Measurements from ENCODE around the gene CNP. TPM values are rescaled to one million over a fixed set of nuclear protein-coding genes. Genes with fewer than 3 reads are reported as not detected.
"Not testable (repeated sequence)": the region's sequence is repeated elsewhere in the genome, so short reads cannot be mapped to it uniquely, and the experiment has no call there.

The CNP gene
- total RNA-seq, 1 donor from 2014 or later, result 66.5 TPM

DNA sequence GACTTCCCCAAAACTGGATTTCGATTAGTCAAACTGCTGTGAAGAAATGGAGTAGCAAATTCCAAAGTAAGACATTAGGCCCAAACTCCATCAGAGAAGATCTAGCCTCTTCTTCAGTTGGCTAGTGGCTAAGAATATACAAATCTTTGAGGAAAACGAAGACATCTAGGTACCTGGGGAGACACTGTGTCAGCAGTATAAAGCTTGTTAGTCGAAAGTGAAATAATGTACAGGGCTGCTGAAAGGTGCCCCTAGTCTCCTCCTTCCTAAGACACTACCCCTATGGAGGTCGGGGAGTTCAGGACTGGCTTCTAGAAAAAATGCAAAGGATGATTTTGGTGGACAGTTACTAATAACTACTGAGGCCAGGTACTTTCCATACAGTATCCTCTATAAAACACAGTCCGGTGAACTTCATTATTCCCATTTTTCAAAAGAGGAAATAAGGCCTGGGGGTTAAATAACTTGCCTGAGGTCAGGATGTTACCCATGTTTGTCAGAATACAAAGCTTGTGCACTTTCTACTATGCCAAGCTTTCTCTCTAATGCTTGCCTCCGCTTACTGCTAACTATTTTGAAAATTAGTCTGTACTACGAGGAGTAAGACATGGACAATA is 35.7 kb downstream of the CNP start:
- no peak for DNase-seq (ENCODE audit: low read depth, low spot score)

DNA sequence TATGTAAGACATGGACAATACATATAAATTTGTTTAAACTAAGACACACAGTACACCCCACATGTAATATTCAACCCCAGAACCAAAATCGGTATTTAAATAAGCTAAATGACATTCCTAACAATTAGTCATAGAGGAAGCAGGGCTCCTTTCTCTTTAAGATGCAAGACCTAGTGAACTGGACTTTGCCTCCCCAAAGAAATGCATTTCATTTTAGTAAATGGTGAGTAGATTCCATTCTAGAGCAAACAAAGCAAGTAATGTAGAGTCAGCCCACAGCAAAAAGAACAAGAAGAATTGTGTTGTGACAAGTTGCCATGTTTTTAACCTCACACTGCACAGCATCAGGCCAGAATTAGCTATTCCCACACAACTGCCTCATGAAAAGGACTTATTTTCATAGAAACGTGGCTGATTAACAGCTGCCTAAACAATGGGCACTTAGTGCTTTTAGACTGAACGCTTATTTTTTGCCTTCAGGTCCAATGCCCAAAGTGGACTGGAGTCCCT is 36.3 kb downstream of the CNP start:
- DNase-seq (ENCODE audit: low read depth, low spot score), result no peak

DNA sequence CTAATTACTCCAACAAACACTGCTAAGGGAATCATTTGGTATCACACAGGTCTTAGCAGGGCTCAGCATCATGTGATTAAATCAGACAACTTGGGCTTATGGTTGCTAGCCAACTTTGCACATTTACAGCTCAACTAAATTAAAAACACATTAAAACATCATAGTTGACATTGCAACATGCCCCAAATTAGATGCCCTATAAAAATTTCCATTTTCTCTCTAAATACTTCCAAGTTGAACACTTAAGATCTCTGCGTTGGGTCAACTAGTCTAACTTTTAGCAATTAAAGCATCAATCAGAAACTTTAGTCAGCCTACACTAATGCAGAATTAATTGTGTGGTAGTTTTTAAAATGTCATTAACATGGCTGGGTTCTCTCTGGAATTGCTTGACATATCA is 38.6 kb downstream of the CNP start:
- no peak for DNase-seq (ENCODE audit: low read depth, low spot score)

DNA sequence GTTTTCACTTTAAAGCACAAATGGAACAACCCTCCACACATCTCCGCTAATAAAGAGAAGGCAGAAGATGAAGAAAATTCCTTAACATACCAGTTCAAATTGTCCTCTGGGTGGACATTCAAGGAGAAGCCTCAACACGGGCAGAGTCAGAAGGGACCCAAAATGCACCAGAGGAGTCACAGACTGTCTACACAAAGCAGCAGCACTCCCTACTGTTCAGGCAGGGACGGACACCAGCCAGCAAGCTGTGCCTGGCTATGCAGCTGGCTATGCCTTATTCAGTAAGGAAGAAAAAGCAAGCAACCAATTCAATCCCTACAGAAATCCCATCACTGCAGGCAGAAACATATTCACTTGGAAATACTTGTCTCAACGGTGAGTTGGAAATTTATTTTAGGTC is 42.6 kb downstream of the CNP start:
- no peak for DNase-seq (ENCODE audit: low read depth, low spot score)

DNA sequence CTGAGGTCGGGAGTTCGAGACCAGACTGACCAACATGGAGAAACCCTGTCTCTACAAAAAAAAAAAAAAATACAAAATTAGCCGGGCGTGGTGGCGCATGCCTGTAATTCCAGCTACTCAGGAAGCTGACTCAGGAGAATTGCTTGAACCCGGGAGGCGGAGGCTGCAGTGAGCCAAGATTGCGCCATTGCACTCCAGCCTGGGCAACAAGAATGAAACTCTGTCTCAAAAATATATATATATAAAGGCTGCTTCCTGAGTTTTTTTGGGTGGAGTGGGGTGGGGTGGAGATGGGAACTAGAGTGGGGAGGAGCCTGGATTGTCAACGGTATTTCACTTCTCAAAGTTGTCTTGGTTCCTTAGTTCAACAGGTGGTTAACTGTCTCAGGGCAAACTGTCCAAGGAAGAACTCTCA is 43.7 kb downstream of the CNP start:
- DNase-seq (ENCODE audit: low read depth, low spot score), result not testable (repeated sequence)

DNA sequence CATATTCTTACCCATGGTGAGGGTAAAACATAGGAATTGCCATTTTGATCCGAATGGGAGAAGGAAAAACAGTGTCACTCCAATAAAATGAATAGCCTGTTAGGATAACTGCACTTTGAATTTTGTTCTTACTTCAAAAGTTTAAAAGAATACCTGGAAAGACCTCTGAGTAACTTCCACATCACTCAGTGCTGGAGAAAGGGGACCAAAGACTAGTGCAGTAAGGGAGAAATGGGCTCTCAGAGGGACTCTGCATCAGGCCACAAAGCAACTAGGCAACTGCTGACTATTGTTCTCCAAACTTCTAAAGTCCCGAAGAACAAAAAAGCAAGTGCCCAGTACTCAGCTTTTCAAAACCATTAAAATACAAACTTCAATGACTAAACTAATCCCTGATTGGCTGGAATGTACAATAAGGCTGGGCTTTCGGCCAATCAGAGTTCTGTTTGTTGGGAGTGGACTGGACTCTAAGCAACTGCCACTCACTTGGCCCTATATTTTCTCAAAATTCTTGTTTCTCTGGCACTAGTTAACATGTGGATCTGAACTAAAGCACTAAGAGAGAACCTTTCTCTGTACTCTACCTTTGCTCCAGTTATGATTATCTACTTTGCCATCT is 44.4 kb downstream of the CNP start:
- DNase-seq (ENCODE audit: low read depth, low spot score), result no peak

DNA sequence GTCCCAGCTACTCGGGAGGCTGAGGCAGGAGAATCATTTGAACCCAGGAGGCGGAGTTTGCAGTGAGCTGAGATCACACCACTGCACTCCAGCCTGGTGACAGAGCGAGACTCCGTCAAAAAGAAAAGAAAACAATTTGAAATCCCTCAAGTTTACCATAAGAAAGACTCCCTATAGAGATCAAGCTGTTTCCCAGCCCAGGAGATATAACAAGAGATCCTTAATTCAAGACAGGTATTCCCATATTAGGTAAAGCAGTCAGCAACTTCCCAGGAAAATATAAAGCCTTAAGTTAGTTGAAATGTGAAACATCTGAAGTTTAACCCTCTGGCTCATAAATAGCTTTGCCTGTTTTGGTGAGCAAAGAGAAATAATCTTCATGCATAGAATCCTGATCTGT is 45.8 kb downstream of the CNP start:
- DNase-seq (ENCODE audit: low read depth, low spot score), result not testable (repeated sequence)

DNA sequence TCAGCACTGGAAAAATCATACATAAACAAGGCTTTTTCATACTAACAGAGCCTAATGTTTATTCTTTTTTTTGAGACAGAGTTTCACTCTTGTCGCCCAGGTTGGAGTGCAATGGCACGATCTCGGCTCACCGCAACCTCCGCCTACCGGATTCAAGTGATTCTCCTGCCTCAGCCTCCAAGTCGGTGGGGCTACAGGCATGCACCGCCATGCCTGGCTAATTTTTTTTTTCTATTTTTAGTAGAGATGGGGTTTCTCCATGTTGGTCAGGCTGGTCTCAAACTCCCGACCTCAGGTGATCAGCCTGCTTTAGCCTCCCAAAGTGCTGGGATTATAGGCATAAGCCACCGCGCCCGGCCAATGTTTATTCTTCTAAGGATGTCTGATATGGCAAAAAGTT is 47.1 kb downstream of the CNP start:
- DNase-seq (ENCODE audit: low read depth, low spot score), result not testable (repeated sequence)

DNA sequence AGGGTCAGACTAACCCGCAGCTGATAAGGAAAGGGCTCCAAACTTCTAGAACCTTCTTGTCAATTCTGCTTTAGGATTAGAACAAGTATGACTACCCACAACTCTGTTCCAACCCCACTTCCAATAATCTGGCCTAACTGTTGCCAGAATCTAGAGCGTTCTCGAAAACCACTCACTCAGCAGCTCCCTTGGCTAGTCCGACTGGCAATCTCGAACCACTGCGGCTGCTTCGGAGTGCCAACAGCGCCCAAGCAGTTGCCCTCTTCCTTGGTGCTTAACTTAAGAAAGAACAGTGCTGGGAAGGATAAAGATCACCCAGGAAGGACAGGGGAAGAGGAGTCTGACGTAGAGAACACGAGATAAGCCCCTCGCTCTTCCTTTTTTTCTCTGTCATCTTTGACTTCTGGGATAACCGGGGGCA is 49.8 kb downstream of the CNP start:
- no peak for DNase-seq (ENCODE audit: low read depth, low spot score)

DNA sequence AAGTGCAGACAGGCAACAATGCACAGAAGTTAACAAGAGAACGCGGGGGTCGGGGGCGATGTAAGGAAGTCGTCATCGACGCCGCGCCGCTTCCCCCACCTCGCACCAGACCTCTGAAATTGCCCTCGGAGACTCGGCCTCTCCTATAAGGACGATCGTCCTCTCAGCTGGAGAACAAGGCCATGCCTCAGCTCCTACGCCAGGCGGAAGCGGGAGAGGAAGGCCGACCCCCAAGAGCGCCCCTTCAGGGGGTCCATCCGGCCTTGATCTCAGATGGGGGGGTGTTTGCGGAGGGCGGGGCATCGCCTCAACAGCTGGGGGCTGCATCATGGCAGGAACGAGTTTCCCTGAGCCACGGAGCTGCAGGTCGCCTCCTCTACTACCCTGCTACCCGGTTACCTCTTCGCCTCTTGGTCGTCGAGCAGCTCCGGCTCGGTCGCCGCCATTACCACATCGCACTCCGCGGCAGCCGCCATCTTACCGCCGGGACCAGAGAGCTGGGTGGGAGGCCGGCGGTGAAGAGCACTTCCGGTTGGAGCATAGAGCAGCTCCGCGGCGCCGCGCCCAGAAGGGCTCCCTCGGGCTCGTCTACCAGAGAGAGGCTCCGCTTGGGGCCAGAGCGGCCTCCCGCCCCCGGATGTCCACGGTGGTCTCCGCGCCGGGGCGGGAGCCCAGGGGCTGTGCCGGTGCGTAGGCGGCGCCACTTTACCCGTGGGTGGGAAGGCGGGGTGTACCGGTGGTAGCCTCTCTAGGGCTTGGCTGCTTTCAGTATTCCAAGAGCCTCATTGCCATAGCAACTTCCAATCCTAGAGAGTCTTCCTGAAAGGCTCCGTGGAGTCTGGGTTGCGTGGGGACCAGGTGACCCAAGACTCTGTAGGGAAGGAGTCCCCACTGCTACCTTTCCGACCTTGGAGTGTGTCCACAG is 50.6 kb downstream of the CNP start, which contains the start of gene DNAJC7:
TSS of gene DNAJC7 (minus strand) at position 499 of the 925 bp plus-strand sequence. CDS start at position 476, 23 bp downstream.
- peak; percentile 75 for DNase-seq (ENCODE audit: low read depth, low spot score)

DNA sequence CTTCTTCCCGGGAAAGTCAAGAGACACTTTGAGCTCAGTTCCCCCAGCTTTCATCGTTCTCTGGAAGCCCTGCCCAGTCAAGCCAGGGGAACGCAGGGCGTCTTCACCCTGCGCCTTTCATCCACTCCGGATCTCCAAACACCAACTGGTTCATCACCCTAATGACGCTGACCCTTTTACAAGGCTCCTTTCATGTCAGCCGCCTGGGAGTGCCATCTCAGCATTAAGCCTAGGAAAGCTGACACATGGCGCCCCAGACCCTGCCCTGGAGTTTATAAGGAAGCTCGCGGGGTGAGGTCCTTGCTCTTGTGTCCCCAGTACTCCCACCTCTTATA is 51.2 kb downstream of the CNP start:
- no peak for DNase-seq (ENCODE audit: low read depth, low spot score)

DNA sequence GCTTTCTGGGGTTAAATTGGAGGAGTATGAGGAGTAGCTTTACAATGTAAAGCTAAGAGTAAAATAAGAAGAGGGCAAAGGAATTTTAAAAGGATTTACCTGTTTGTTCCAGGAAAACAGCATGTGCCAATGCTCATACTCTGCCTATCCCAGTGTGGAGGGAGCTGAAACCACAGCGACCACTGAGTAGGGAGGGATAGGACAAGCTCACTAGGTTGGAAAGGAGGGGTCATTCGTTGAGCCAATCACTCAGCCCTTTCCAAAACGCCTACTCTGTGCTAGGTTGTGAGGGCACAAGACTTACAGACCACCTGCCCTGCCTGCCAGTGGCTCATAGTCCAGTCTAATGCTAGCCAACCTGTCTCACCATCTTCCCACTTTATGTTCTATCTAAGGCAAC is 51.7 kb downstream of the CNP start:
- DNase-seq (ENCODE audit: low read depth, low spot score), result no peak

DNA sequence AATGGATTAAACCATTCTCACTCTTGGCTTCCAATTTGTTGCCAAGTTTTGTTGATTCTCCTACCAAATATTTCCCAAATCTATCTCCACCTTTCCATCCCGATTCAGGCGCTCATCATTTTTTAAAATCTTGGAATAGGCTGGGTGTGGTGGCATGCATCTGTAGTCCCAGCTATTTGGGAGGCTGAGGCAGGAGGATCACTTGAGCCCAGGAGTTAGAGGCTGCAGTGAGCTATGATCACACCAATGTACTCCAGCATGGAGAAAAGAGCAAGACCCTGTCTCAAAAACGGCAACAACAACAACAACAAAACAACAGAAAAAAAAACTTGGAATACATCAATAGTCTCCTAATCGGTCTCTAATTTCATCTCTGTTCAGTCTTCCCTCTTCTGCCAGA is 52.4 kb downstream of the CNP start:
- DNase-seq (ENCODE audit: low read depth, low spot score), result no peak

DNA sequence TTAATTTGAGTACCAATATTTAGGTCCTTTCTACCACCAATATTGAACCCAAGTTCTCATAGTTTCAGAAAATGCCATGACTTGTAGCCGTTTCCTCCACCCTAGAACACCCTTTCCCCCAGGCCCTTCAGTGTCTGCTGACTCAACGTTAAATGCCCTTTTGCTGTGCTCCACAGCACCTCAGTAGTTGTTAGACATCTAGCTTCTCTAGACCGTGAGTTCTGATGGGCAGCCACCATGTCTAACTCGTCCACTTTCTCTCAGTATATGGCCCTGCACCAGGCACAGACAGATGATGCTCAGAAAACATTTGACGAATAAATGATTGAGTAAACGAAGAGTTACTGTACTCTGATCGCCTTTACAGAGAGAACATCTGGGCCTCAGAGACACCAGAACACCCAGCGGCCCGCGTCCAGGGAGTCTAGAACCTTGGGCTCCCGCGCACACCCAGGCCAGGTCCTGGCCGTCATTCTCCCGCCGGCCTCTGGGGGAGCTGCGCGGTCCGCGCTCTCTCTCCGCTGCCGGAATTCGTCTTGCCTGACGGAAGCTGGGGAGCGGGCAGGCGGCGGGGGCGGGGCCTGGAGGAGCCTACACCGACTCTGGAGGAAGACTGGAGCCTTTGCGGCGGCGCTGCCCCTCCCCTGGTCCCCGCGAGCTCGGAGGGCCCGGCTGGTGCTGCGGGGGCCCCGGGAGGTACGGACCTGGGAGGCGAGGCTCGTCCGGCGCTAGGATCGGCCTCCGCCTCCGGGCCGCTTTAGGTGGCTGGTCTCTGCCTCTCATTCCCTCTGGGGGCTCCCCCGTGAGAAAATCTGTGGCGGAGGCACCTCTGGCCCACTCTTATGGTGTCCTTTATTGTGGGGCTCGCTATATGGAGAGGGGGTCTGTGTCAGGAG is 53.2 kb downstream of the CNP start, which contains the start of gene NKIRAS2:
TSS of gene NKIRAS2 (plus strand) at position 582 of the 896 bp plus-strand sequence. CDS start 1,488 bp downstream, outside the sequence.
- peak; percentile 74 for DNase-seq (ENCODE audit: low read depth, low spot score)

DNA sequence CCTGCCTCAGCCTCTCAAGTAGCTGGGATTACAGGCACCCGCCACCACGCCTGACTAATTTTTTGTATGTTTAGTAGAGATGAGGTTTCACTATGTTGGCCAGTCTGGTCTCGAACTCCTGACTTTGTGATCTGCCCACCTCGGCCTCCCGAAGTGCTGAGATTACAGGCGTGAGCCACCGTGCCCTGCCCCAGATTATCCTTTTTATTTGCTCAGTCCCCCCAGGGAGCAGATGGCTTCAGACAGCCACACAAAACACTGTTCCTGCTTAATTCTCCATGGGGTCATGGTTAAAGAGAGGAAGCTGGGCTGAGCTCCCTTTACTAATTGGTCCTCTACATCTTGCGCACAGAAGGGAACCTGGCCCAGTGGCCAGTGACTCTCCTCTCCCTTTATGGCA is 54.2 kb downstream of the CNP start:
- not testable (repeated sequence) for DNase-seq (ENCODE audit: low read depth, low spot score)

DNA sequence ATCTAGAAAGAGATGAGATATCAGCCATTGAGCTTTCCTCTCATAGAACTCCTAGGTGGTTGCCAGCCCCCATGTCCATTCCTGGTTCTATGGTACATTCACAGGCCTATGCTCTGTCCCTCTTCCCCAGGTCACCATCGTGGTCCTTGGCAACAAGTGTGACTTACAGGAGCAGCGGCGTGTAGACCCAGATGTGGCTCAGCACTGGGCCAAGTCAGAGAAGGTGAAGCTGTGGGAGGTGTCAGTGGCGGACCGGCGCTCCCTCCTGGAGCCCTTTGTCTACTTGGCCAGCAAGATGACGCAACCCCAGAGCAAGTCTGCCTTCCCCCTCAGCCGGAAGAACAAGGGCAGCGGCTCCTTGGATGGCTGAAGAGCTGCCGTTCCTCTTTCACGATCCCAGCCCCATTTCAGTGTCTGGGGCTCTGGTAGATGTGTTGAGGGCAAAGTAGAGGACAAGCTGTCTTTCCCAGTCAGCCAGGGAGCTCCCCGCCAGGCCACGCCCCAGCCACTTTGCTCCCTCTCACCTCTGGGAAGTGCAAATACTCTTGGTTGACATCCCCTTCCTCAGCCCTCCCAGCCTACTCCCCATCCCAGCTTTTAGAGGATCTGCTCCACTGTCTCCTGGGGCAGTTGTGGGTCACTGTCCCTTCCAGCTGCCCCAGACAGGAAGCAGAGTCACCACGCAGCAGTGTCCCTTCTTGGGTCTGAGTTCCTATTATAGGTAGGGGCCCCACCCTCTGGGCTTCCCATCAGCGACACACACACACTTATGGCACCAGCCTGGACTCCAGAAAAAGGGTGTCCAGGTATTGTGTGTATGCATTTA is 57.1 kb downstream of the CNP start:
- no peak for DNase-seq (ENCODE audit: low read depth, low spot score)

DNA sequence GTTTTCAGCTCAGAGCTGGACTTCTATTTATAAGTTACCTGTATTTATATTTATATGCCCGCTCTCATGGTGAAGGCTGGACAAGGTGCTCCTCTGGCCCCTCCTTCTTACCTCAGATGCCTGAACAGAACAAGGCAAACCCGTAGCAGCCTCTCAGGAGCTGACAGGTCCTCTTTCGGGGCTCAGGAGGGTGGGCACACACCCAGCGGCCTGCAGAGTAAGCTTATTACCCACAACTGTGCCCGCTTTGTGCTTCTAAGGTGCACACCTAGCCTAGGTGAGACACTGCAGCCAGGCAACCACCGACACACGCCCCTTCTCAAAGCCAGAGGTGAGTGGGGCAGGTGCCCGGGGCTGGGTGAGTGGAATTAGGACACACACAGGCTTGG is 58.6 kb downstream of the CNP start:
- DNase-seq (ENCODE audit: low read depth, low spot score), result no peak

DNA sequence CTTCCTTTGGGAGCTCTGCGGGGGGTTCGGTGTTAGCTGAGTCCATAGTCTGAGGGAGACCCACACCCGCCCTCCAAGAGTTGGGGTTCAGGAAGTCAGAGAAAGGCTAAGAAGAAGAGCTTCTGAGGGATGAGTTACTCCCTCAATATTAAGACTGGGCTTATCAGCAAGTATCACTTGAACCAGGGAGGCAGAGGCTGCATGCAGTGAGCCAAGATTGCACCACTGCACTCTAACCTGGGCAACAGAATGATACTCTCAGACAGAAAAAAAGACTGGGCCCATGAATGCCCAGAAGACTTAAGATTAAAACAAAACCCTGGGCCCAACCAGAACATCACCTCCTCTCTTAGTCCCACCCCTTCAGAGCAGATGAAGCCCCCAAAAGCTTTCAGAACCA is 59.3 kb downstream of the CNP start:
- DNase-seq (ENCODE audit: low read depth, low spot score), result no peak

DNA sequence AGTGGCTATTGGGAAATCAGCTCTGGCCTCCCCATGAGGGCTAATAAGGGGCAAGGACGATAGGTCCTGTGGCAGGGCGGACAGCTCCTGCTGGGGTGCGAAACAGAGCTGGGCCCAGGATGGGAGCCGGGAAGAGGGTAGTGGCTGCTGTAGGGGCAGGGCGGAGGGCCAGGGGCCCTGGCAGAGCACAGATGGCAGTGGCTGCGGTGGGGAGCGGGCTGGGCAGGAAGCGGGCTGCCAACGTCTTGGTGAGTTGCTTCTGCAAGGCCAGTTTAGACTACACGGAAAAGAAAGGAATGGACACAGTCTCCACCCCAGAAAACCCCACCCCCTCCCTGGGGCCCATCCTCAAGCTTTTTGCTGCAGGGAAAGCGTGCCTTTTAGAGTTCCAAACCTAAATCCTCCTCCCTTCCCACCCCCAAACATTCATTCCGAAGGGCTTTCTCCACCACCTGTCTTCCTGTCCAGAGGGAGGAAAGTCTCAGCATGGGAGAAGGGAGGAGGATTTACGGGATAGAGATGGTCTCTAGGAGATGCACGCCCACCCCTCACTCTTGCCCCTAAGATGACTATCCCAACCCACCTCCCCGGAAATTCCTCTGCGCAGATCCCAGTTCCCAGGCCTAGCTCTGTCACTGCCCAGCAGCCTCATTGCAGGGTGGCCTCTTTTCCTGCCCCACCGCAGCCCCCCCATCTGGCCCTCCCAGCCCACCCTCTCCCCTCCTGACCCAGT is 60.4 kb downstream of the CNP start:
- DNase-seq (ENCODE audit: low read depth, low spot score), result no peak

Measured in pulmonary artery endothelial cell (primary cell).